Upper lobe of right lung (tissue), 1 donor: ENCODE measurements around the gene SLC8A3. TPM values are rescaled to one million over a fixed set of nuclear protein-coding genes. Genes with fewer than 3 reads are reported as not detected.

Source experiments
- ATAC-seq: fragments of 200-7000 bp; cut with Tn5 transposase; one replicate; pipeline ENCODE4 v1.9.1; 2020; ENCODE audit warnings: mild to moderate bottlenecking, moderate library complexity
- DNase-seq: peaks from one replicate; pipeline ENCODE4 v3.0.0-alpha.2; 2020
- H3K27ac ChIP-seq: fragments of 200-600 bp; one replicate; pipeline ENCODE4 v1.8.0; 2022
- H3K27me3 ChIP-seq: fragments of 200-600 bp; one replicate; pipeline ENCODE4 v1.8.0; 2022; ENCODE audit warnings: mild to moderate bottlenecking
- H3K36me3 ChIP-seq: fragments of 200-600 bp; one replicate; pipeline ENCODE4 v1.8.0; 2022
- H3K4me1 ChIP-seq: fragments of 200-600 bp; one replicate; pipeline ENCODE4 v1.8.0; 2022
- H3K4me3 ChIP-seq: fragments of 200-600 bp; one replicate; pipeline ENCODE4 v1.8.0; 2022; ENCODE audit warnings: mild to moderate bottlenecking
- H3K9me3 ChIP-seq: fragments of 200-600 bp; one replicate; pipeline ENCODE4 v1.8.0; 2022
- CTCF ChIP-seq: fragments of 200-600 bp; IDR thresholded peaks from one replicate; pipeline ENCODE4 v1.8.0; 2022; ENCODE audit warnings: antibody characterized with exemption
- intact Hi-C: fragments of 100-400 bp; cut with DNase I; formaldehyde crosslinking; loops from one replicate; pipeline ENCODE4 v1.11.0; 2022
- total RNA-seq: library from RNA; stranded (reverse); fragmentation: NEBNext Ultra II Directional; extraction: Animal tissue kit (Norgen Biotek cat#: 25700); gene quantifications from one replicate; pipeline ENCODE4 v1.2.1, GENCODE V29; 2021
- donor health status: DM: no; HTN: yes; CAD: no; lungs with severe emphysema.

Gene SLC8A3
- total RNA-seq, 1 donor from 2014 or later = 1.8 TPM

GRCh38 chr14:70143306-70143705, 45.4 kb downstream of the SLC8A3 start:
- no peak for ATAC-seq

GRCh38 chr14:70140614-70141013, 48.1 kb downstream of the SLC8A3 start:
- ATAC-seq (no peak), DNase-seq (no peak)
- Histone ChIP-seq H3K27me3 (no peaks in the 10 kb centered on the region), H3K27ac (no peak overlapping the region), H3K9me3 (no peaks in the 10 kb centered on the region), H3K4me1 (no peaks in the 10 kb centered on the region), H3K4me3 (no peak overlapping the region), H3K36me3 (no peaks in the 10 kb centered on the region)
- intact Hi-C loops = no loop called here
- no peak for TF ChIP-seq CTCF

More at GRCh38 chr14:70143306-70143705, 45.4 kb downstream of the SLC8A3 start:
- intact Hi-C loops = no loop called here
- Histone ChIP-seq H3K9me3 (no peaks in the 10 kb centered on the region), H3K27ac (no peak overlapping the region), H3K4me3 (no peak overlapping the region), H3K4me1 (no peaks in the 10 kb centered on the region), H3K36me3 (no peaks in the 10 kb centered on the region), H3K27me3 (no peaks in the 10 kb centered on the region)
- no peak for DNase-seq
- TF ChIP-seq CTCF = no peak

GRCh38 chr14:70139384-70139783, 49.4 kb downstream of the SLC8A3 start:
- no peak for TF ChIP-seq CTCF
- no peak overlapping the region for H3K27ac ChIP-seq
- H3K4me3 ChIP-seq = no peak overlapping the region
- no peaks in the 10 kb centered on the region for H3K27me3 ChIP-seq
- ATAC-seq (no peak), DNase-seq (no peak)
- intact Hi-C loops = no loop called here
- no peaks in the 10 kb centered on the region for H3K4me1 ChIP-seq
- no peaks in the 10 kb centered on the region for H3K9me3 ChIP-seq
- H3K36me3 ChIP-seq = no peaks in the 10 kb centered on the region

GRCh38 chr14:70137788-70138187, 51.0 kb downstream of the SLC8A3 start:
- Histone ChIP-seq H3K9me3 (no peaks in the 10 kb centered on the region), H3K4me1 (no peaks in the 10 kb centered on the region), H3K36me3 (no peaks in the 10 kb centered on the region), H3K4me3 (no peak overlapping the region), H3K27ac (no peak overlapping the region), H3K27me3 (no peaks in the 10 kb centered on the region)
- no peak for ATAC-seq
- no peak for TF ChIP-seq CTCF
- intact Hi-C loops = no loop called here
- no peak for DNase-seq

GRCh38 chr14:70133461-70133860, 55.3 kb downstream of the SLC8A3 start:
- no peaks in the 10 kb centered on the region for H3K4me1 ChIP-seq
- no peak for TF ChIP-seq CTCF
- H3K27me3 ChIP-seq = peaks cover 15% of the 10 kb centered on the region
- no peak for DNase-seq
- intact Hi-C loops = no loop called here
- no peaks in the 10 kb centered on the region for H3K9me3 ChIP-seq
- no peaks in the 10 kb centered on the region for H3K36me3 ChIP-seq
- H3K4me3 ChIP-seq = no peak overlapping the region
- no peak overlapping the region for H3K27ac ChIP-seq
- ATAC-seq = no peak

GRCh38 chr14:70130482-70130881, 58.3 kb downstream of the SLC8A3 start:
- no peak for ATAC-seq
- H3K9me3 ChIP-seq = no peaks in the 10 kb centered on the region
- H3K36me3 ChIP-seq = no peaks in the 10 kb centered on the region
- intact Hi-C loops = no loop called here
- DNase-seq = no peak
- H3K27me3 ChIP-seq = peaks cover 15% of the 10 kb centered on the region
- no peaks in the 10 kb centered on the region for H3K4me1 ChIP-seq
- TF ChIP-seq CTCF = no peak
- no peak overlapping the region for H3K4me3 ChIP-seq
- no peak overlapping the region for H3K27ac ChIP-seq
